Uterus (tissue), 4 donors: ENCODE results near the gene TTLL9. TPM values are rescaled to one million over a fixed set of nuclear protein-coding genes. Genes with fewer than 3 reads are reported as not detected.

Experiments
- DNase-seq, 2 donors: peaks; one replicate each; pipeline ENCODE4 v3.0.0-alpha.2; 2019 to 2020
- H3K27ac ChIP-seq, 2 donors: fragments of 200-600 bp; sonication (generic); 1 replicate in 1 of 2; 2 replicates in 1 of 2; pipeline ENCODE4 v1.5.1; 2016 to 2018
- H3K27me3 ChIP-seq, 2 donors: fragments of 200-600 bp; sonication (generic); one replicate each; pipeline ENCODE4 v1.5.1; 2018 to 2019; ENCODE audit warnings: control low read depth in 1 of 2
- H3K36me3 ChIP-seq, 2 donors: fragments of 200-600 bp; sonication (generic); one replicate each; pipeline ENCODE4 v1.5.1; 2019; ENCODE audit warnings: control low read depth in 1 of 2
- H3K4me1 ChIP-seq, 2 donors: fragments of 200-600 bp; sonication (generic); one replicate each; pipeline ENCODE4 v1.5.1; 2018 to 2019; ENCODE audit warnings: control low read depth in 1 of 2
- H3K4me3 ChIP-seq, 2 donors: fragments of 200-600 bp; sonication (generic); 1 replicate in 1 of 2; 2 replicates in 1 of 2; pipeline ENCODE4 v1.5.1; 2018 to 2019; ENCODE audit warnings: mild to moderate bottlenecking in 1 of 2
- H3K9me3 ChIP-seq, 2 donors: fragments of 200-600 bp; sonication (generic); one replicate each; pipeline ENCODE4 v1.5.1; 2019; ENCODE audit warnings: control low read depth in 1 of 2
- CTCF ChIP-seq, 4 experiments: fragments of 200-600 bp in 2 of 4; fragments of 450-650 bp in 2 of 4; sonication (generic) in 2 of 4; IDR thresholded peaks; one replicate each; pipeline ENCODE4 v1.5.1; 2016 to 2019; ENCODE audit warnings: antibody characterized with exemption in 4 of 4, mild to moderate bottlenecking in 2 of 4, moderate library complexity in 1 of 4
- POLR2A ChIP-seq, 2 donors: fragments of 450-650 bp; IDR thresholded peaks; one replicate each; pipeline ENCODE4 v1.6.1; 2016; ENCODE audit warnings: antibody characterized with exemption in 2 of 2, mild to moderate bottlenecking in 1 of 2, moderate library complexity in 1 of 2
- intact Hi-C: fragments of 100-400 bp; cut with DNase I; formaldehyde crosslinking; loops from one replicate; pipeline ENCODE4 v1.15.1; 2023; ENCODE audit warnings: low total_unique reads
- total RNA-seq, 4 donors: library from RNA; depleted of rRNA in 3 of 4; stranded (reverse); fragments of >200 nt in 3 of 4; gene quantifications; one replicate each; pipeline versions ENCODE4 v1.1.0 to v1.2.4, GENCODE V29; 2014 to 2023
- donor health status: DM: yes; HTN: yes; CAD: no.

Gene TTLL9
- total RNA-seq, 4 donors from 2014 or later: under 0.01 to 2.9 (median 0.91) TPM; not detected in 1

- H3K9me3 ChIP-seq: no peaks in the 10 kb centered on the region
- peaks cover 0 to 18% of the 10 kb centered on the region in 2 donors for H3K4me1 ChIP-seq
- TF ChIP-seq POLR2A (IDR thresholded peaks at IDR 0.05): no peak
- TF ChIP-seq CTCF (IDR thresholded peaks at IDR 0.05): no peak
- DNase-seq: peak in 1 of 2 donors; percentile 43
- intact Hi-C loops: loop anchor here (10.0 kb wide), 1 partner anchor 113 kb away; the partner anchor contains the start of gene PDRG1
- H3K27ac ChIP-seq: peak overlapping the region; percentile 78 to 81
- H3K4me3 ChIP-seq: no peak overlapping the region
- H3K27me3 ChIP-seq: no peaks in the 10 kb centered on the region
- no peaks in the 10 kb centered on the region for H3K36me3 ChIP-seq
Measured at GRCh38 chr20:31841928-31842327, 28.5 kb upstream of the TTLL9 start.

GRCh38 chr20:31842471-31843157 is 27.8 kb upstream of the TTLL9 start:
- intact Hi-C loops: loop anchor here (10.0 kb wide), 1 partner anchor 112 kb away; the partner anchor contains the start of gene PDRG1
- Histone ChIP-seq H3K4me3 (no peak overlapping the region), H3K4me1 (peaks cover 0 to 18% of the 10 kb centered on the region in 2 donors), H3K9me3 (no peaks in the 10 kb centered on the region), H3K36me3 (no peaks in the 10 kb centered on the region), H3K27me3 (no peaks in the 10 kb centered on the region), H3K27ac (peak overlapping the region; percentile 78 to 81)
- DNase-seq: peak; percentile 43 to 59
- TF ChIP-seq CTCF (IDR thresholded peaks at IDR 0.05): no peak
- no peak for TF ChIP-seq POLR2A (IDR thresholded peaks at IDR 0.05)

- H3K4me1 ChIP-seq: peaks cover 0 to 18% of the 10 kb centered on the region in 2 donors
Measured at GRCh38 chr20:31843288-31843687, 27.1 kb upstream of the TTLL9 start.

GRCh38 chr20:31843881-31844280 is 26.6 kb upstream of the TTLL9 start:
- Histone ChIP-seq H3K36me3 (no peaks in the 10 kb centered on the region), H3K9me3 (no peaks in the 10 kb centered on the region), H3K27me3 (no peaks in the 10 kb centered on the region), H3K27ac (peak overlapping the region; percentile 78 to 81), H3K4me3 (no peak overlapping the region), H3K4me1 (peaks cover 0 to 18% of the 10 kb centered on the region in 2 donors)
- DNase-seq: no peak
- intact Hi-C loops: loop anchor here (10.0 kb wide), 1 partner anchor 111 kb away; the partner anchor contains the start of gene PDRG1
- TF ChIP-seq CTCF (IDR thresholded peaks at IDR 0.05) (no peak), POLR2A (IDR thresholded peaks at IDR 0.05) (no peak)

More at GRCh38 chr20:31843288-31843687, 27.1 kb upstream of the TTLL9 start:
- no peak for DNase-seq
- TF ChIP-seq CTCF (IDR thresholded peaks at IDR 0.05) (no peak), POLR2A (IDR thresholded peaks at IDR 0.05) (no peak)
- intact Hi-C loops: loop anchor here (10.0 kb wide), 1 partner anchor 112 kb away; the partner anchor contains the start of gene PDRG1
- Histone ChIP-seq H3K27ac (peak overlapping the region; percentile 78 to 81), H3K4me3 (no peak overlapping the region), H3K27me3 (no peaks in the 10 kb centered on the region), H3K36me3 (no peaks in the 10 kb centered on the region), H3K9me3 (no peaks in the 10 kb centered on the region)

- Histone ChIP-seq H3K4me1 (peaks cover 0 to 18% of the 10 kb centered on the region in 2 donors), H3K4me3 (peak overlapping the region in 1 of 2 donors; percentile 11), H3K27me3 (no peaks in the 10 kb centered on the region), H3K9me3 (no peaks in the 10 kb centered on the region), H3K27ac (peak overlapping the region; percentile 78 to 81), H3K36me3 (no peaks in the 10 kb centered on the region)
- no peak for TF ChIP-seq POLR2A (IDR thresholded peaks at IDR 0.05)
- no peak for TF ChIP-seq CTCF (IDR thresholded peaks at IDR 0.05)
- intact Hi-C loops: loop anchor here (10.0 kb wide), 1 partner anchor 110 kb away; the partner anchor contains the start of gene PDRG1
- DNase-seq: no peak
Measured at GRCh38 chr20:31844737-31845299, 25.6 kb upstream of the TTLL9 start.
